CD4-positive, alpha-beta memory T cell (primary cell): ENCODE data around the gene STX8. TPM values are rescaled to one million over a fixed set of nuclear protein-coding genes. Genes with fewer than 3 reads are reported as not detected.

Experiments
- CTCF ChIA-PET: fragments of 350-600 bp; sonication (Branson Sonifier 250); formaldehyde crosslinking; loops from one replicate; lab custom pipeline; 2021; ENCODE audit warnings: inconsistent platforms; ENCODE audit not compliant: partially characterized antibody; lab: Charles Lee
- POLR2A ChIA-PET: fragments of 350-600 bp; sonication (Branson Sonifier 250); formaldehyde crosslinking; loops from one replicate; lab custom pipeline; 2021; ENCODE audit not compliant: partially characterized antibody; lab: Charles Lee
- DNase-seq, 5 donors: peaks; one replicate each; pipeline versions ENCODE4 v3.0.0 to v3.0.0-alpha.2; 2020 to 2022; ENCODE audit warnings: mixed read lengths in 1 of 5
- H3K27ac ChIP-seq: one replicate; pipeline ENCODE4 v1.7.0; 2013; ENCODE audit warnings: low read depth, low read length
- H3K27me3 ChIP-seq: 2 replicates; pipeline ENCODE4 v1.7.0; 2013; ENCODE audit warnings: mild to moderate bottlenecking, low read length, moderate library complexity; ENCODE audit not compliant: insufficient read depth
- H3K36me3 ChIP-seq: 2 replicates; pipeline ENCODE4 v1.7.0; 2013; ENCODE audit warnings: mild to moderate bottlenecking, low read length, moderate library complexity; ENCODE audit not compliant: insufficient read depth
- H3K4me1 ChIP-seq: 2 replicates; pipeline ENCODE4 v1.7.0; 2013; ENCODE audit warnings: mild to moderate bottlenecking, low read length, moderate library complexity; ENCODE audit not compliant: insufficient read depth
- H3K4me3 ChIP-seq, 2 donors: one replicate each; pipeline ENCODE4 v1.7.0; 2013; ENCODE audit warnings: low read length in 2 of 2, mild to moderate bottlenecking in 1 of 2
- H3K9me3 ChIP-seq, 2 donors: one replicate each; pipeline ENCODE4 v1.7.0; 2013; ENCODE audit warnings: low read length in 2 of 2, control low read depth in 1 of 2; ENCODE audit not compliant: control insufficient read depth in 1 of 2
- H3K27ac Mint-ChIP-seq, 7 donors: one replicate each; pipeline ENCODE4 v1.8.0; 2020 to 2021; ENCODE audit warnings: mixed read lengths in 7 of 7, mild to moderate bottlenecking in 6 of 7, inconsistent platforms in 3 of 7, moderate library complexity in 3 of 7
- H3K27me3 Mint-ChIP-seq, 2 donors: one replicate each; pipeline ENCODE4 v1.8.0; 2020 to 2021; ENCODE audit warnings: mixed read lengths in 2 of 2
- H3K36me3 Mint-ChIP-seq, 2 donors: one replicate each; pipeline ENCODE4 v1.8.0; 2020 to 2021; ENCODE audit warnings: mixed read lengths in 2 of 2, inconsistent platforms in 1 of 2, mild to moderate bottlenecking in 1 of 2
- H3K4me1 Mint-ChIP-seq, 4 donors: one replicate each; pipeline ENCODE4 v1.8.0; 2020 to 2021; ENCODE audit warnings: mixed read lengths in 4 of 4, mild to moderate bottlenecking in 1 of 4
- H3K4me3 Mint-ChIP-seq, 8 donors: one replicate each; pipeline ENCODE4 v1.8.0; 2020 to 2021; ENCODE audit warnings: mixed read lengths in 8 of 8, mild to moderate bottlenecking in 7 of 8, moderate library complexity in 6 of 8, inconsistent platforms in 3 of 8
- H3K9me3 Mint-ChIP-seq, 8 donors: one replicate each; pipeline ENCODE4 v1.8.0; 2020 to 2021; ENCODE audit warnings: mixed read lengths in 8 of 8, mild to moderate bottlenecking in 5 of 8, inconsistent platforms in 3 of 8, moderate library complexity in 1 of 8
- intact Hi-C: fragments of 100-400 bp; cut with micrococcal nuclease; formaldehyde crosslinking; loops from one replicate; pipeline ENCODE4 v1.15.1; 2023
- polyA plus RNA-seq, 2 donors: library from polyadenylated mRNA; unstranded; fragments of 300-500 nt; fragmentation: Illumina TruSeq; gene quantifications; one replicate each; pipeline ENCODE4 v1.2.3, GENCODE V29; 2021
- total RNA-seq, 2 experiments: library from RNA; stranded (reverse); gene quantifications; one replicate each; pipeline ENCODE4 v1.2.3, GENCODE V29; 2021

STX8 gene
- total and polyA plus RNA-seq, 4 experiments from 2014 or later = 54.2 to 206 (median 108) TPM

GRCh38 chr17:9285602-9286427 lies 289.8 kb downstream of the STX8 start:
- no peaks in the 10 kb centered on the region for H3K36me3 ChIP-seq
- ChIA-PET POLR2A (no interaction called here), CTCF (no interaction called here)
- H3K9me3 Mint-ChIP-seq = no peaks in the 10 kb centered on the region
- intact Hi-C loops = no loop called here
- no peak overlapping the region for H3K4me3 ChIP-seq
- peaks cover 1 to 9% of the 10 kb centered on the region in 2 donors for H3K36me3 Mint-ChIP-seq
- H3K27ac ChIP-seq = no peak overlapping the region
- peaks cover 13% of the 10 kb centered on the region for H3K4me1 ChIP-seq
- H3K4me3 Mint-ChIP-seq = peak overlapping the region in 1 of 8 donors; percentile 11
- no peaks in the 10 kb centered on the region for H3K27me3 ChIP-seq
- no peak for DNase-seq
- no peaks in the 10 kb centered on the region for H3K9me3 ChIP-seq
- H3K27me3 Mint-ChIP-seq = no peaks in the 10 kb centered on the region
- peaks cover 13 to 19% (median 17%) of the 10 kb centered on the region in 4 donors for H3K4me1 Mint-ChIP-seq
- no peak overlapping the region for H3K27ac Mint-ChIP-seq

- peaks cover 3% of the 10 kb centered on the region for H3K4me1 ChIP-seq
- intact Hi-C loops = no loop called here
- peaks cover 1 to 11% of the 10 kb centered on the region in 2 donors for H3K36me3 Mint-ChIP-seq
- peaks cover 4 to 10% (median 9%) of the 10 kb centered on the region in 4 donors for H3K4me1 Mint-ChIP-seq
- no peak overlapping the region for H3K27ac Mint-ChIP-seq
- H3K4me3 ChIP-seq = no peak overlapping the region
- no peaks in the 10 kb centered on the region for H3K27me3 ChIP-seq
- H3K27ac ChIP-seq = no peak overlapping the region
- no peaks in the 10 kb centered on the region for H3K9me3 Mint-ChIP-seq
- ChIA-PET POLR2A (no interaction called here), CTCF (no interaction called here)
- no peaks in the 10 kb centered on the region for H3K9me3 ChIP-seq
- DNase-seq = no peak
- H3K27me3 Mint-ChIP-seq = no peaks in the 10 kb centered on the region
- no peak overlapping the region for H3K4me3 Mint-ChIP-seq
- no peaks in the 10 kb centered on the region for H3K36me3 ChIP-seq
Measured at GRCh38 chr17:9284884-9285283, 290.7 kb downstream of the STX8 start.

GRCh38 chr17:9283909-9284308 lies 291.7 kb downstream of the STX8 start:
- H3K27ac Mint-ChIP-seq = no peak overlapping the region
- peaks cover 0 to 3% (median 2%) of the 10 kb centered on the region in 4 donors for H3K4me1 Mint-ChIP-seq
- ChIA-PET POLR2A (no interaction called here), CTCF (interaction anchor here (1.0 kb wide), 1 partner anchor 9 kb away, joined by 3 read pairs; no protein-coding TSS in a partner anchor)
- no peak overlapping the region for H3K4me3 Mint-ChIP-seq
- Histone ChIP-seq H3K27me3 (no peaks in the 10 kb centered on the region), H3K4me1 (no peaks in the 10 kb centered on the region), H3K9me3 (no peaks in the 10 kb centered on the region), H3K27ac (no peak overlapping the region), H3K36me3 (no peaks in the 10 kb centered on the region), H3K4me3 (no peak overlapping the region)
- H3K27me3 Mint-ChIP-seq = no peaks in the 10 kb centered on the region
- H3K36me3 Mint-ChIP-seq = peaks cover 1 to 11% of the 10 kb centered on the region in 2 donors
- H3K9me3 Mint-ChIP-seq = no peaks in the 10 kb centered on the region
- intact Hi-C loops = no loop called here
- no peak for DNase-seq

- ChIA-PET CTCF (no interaction called here), POLR2A (no interaction called here)
- no peak overlapping the region for H3K27ac ChIP-seq
- no peak overlapping the region for H3K4me3 ChIP-seq
- no peaks in the 10 kb centered on the region for H3K4me1 ChIP-seq
- no peaks in the 10 kb centered on the region for H3K27me3 Mint-ChIP-seq
- H3K9me3 ChIP-seq = no peaks in the 10 kb centered on the region
- H3K9me3 Mint-ChIP-seq = no peaks in the 10 kb centered on the region
- H3K36me3 ChIP-seq = no peaks in the 10 kb centered on the region
- peaks cover 1 to 21% of the 10 kb centered on the region in 2 donors for H3K36me3 Mint-ChIP-seq
- peaks cover 0 to 6% (median 4%) of the 10 kb centered on the region in 4 donors for H3K4me1 Mint-ChIP-seq
- intact Hi-C loops = no loop called here
- H3K27ac Mint-ChIP-seq = peak overlapping the region in 1 of 7 donors; percentile 55
- no peak overlapping the region for H3K4me3 Mint-ChIP-seq
- no peak for DNase-seq
- no peaks in the 10 kb centered on the region for H3K27me3 ChIP-seq
Measured at GRCh38 chr17:9279893-9280292, 295.7 kb downstream of the STX8 start.

GRCh38 chr17:9274973-9275372 lies 300.6 kb downstream of the STX8 start:
- no peaks in the 10 kb centered on the region for H3K27me3 Mint-ChIP-seq
- intact Hi-C loops = no loop called here
- peaks cover 0 to 9% (median 4%) of the 10 kb centered on the region in 4 donors for H3K4me1 Mint-ChIP-seq
- H3K9me3 Mint-ChIP-seq = no peaks in the 10 kb centered on the region
- H3K4me3 ChIP-seq = no peak overlapping the region
- H3K27ac ChIP-seq = no peak overlapping the region
- no peaks in the 10 kb centered on the region for H3K4me1 ChIP-seq
- no peaks in the 10 kb centered on the region for H3K36me3 ChIP-seq
- ChIA-PET CTCF (interaction anchor here (1.1 kb wide), 1 partner anchor 16 kb away, joined by 4 read pairs; no protein-coding TSS in a partner anchor), POLR2A (no interaction called here)
- peak overlapping the region in 1 of 7 donors; percentile 37 for H3K27ac Mint-ChIP-seq
- no peak for DNase-seq
- H3K27me3 ChIP-seq = no peaks in the 10 kb centered on the region
- no peaks in the 10 kb centered on the region for H3K9me3 ChIP-seq
- peaks cover 6 to 10% of the 10 kb centered on the region in 2 donors for H3K36me3 Mint-ChIP-seq
- no peak overlapping the region for H3K4me3 Mint-ChIP-seq

- Mint-ChIP-seq H3K4me3 (no peak overlapping the region), H3K4me1 (peaks cover 0 to 9% (median 4%) of the 10 kb centered on the region in 4 donors), H3K27ac (peak overlapping the region in 1 of 7 donors; percentile 70), H3K36me3 (peaks cover 11 to 15% of the 10 kb centered on the region in 2 donors), H3K27me3 (no peaks in the 10 kb centered on the region), H3K9me3 (no peaks in the 10 kb centered on the region)
- ChIA-PET CTCF (no interaction called here), POLR2A (no interaction called here)
- no peaks in the 10 kb centered on the region for H3K27me3 ChIP-seq
- no peaks in the 10 kb centered on the region for H3K4me1 ChIP-seq
- H3K36me3 ChIP-seq = no peaks in the 10 kb centered on the region
- no peaks in the 10 kb centered on the region for H3K9me3 ChIP-seq
- DNase-seq = no peak
- intact Hi-C loops = no loop called here
- H3K27ac ChIP-seq = no peak overlapping the region
- no peak overlapping the region for H3K4me3 ChIP-seq
Measured at GRCh38 chr17:9273428-9274391, 301.9 kb downstream of the STX8 start.
